ENCODE data around the gene NDUFA5. TPM values are rescaled to one million over a fixed set of nuclear protein-coding genes. Genes with fewer than 3 reads are reported as not detected.
"Not testable (repeated sequence)": the region's sequence is repeated elsewhere in the genome, so short reads cannot be mapped to it uniquely, and the experiment has no call there.

Gene NDUFA5
- total and polyA plus RNA-seq, 9 donors: 90.5 to 135 (median 114) TPM

DNA sequence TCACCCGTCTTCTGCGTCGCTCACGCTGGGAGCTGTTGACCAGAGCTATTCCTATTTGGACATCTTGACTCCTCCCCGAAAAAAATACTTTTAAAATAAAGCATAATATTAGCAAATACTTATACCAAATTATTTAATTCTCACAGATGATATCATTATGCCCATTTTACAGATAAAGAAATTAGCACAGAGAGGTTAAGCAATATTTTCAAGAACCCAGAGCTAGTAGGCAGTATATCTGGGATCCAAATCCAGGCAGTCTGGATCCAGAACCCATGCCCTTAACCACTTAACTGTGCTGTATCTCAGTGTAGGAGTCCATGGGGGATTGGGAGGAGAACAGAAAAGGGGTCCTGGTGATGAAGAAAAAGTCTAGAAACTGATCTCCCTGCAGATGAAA lies 29.4 kb downstream of the NDUFA5 start:
- peaks cover 2% of the 10 kb centered on the region for H3K27me3 ChIP-seq (ENCODE audit: control insufficient read depth, insufficient read depth, low read length)
- no peaks in the 10 kb centered on the region for H3K36me3 ChIP-seq (ENCODE audit: control insufficient read depth, insufficient read depth, low read length)
- no peak for DNase-seq
- no peak overlapping the region for H3K4me3 ChIP-seq (ENCODE audit: low read length)
- no peaks in the 10 kb centered on the region for H3K9me3 ChIP-seq (replicated peaks; ENCODE audit: control insufficient read depth, low read depth, low read length)
- H3K27ac ChIP-seq (ENCODE audit: low read length): no peak overlapping the region
- no CpG with 5 or more reads among the region's 5 CpGs for WGBS (ENCODE audit: insufficient coverage)
- no peaks in the 10 kb centered on the region for H3K4me1 ChIP-seq (ENCODE audit: control insufficient read depth, insufficient read depth, low read length)

DNA sequence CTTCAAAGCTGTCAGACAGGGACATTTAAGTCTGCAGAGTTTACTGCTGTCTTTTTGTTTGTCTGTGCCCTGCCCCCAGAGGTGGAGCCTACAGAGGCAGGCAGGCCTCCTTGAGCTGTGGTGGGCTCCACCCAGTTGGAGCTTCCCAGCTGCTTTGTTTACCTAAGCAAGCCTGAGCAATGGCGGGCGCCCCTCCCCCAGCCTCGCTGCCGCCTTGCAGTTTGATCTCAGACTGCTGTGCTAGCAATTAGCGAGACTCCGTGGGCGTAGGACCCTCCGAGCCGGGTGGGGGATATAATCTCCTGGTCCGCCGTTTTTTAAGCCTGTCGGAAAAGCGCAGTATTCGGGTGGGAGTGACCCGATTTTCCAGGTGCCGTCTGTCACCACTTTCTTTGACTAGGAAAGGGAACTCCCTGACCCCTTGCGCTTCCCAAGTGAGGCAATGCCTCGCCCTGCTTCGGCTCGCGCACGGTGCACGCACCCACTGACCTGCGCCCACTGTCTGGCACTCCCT lies 29.8 kb downstream of the NDUFA5 start:
- WGBS (ENCODE audit: insufficient coverage): no CpG with 5 or more reads among the region's 24 CpGs
- not testable (repeated sequence) for H3K36me3 ChIP-seq (ENCODE audit: control insufficient read depth, insufficient read depth, low read length); H3K9me3 ChIP-seq (replicated peaks; ENCODE audit: control insufficient read depth, low read depth, low read length); H3K4me1 ChIP-seq (ENCODE audit: control insufficient read depth, insufficient read depth, low read length); H3K4me3 ChIP-seq (ENCODE audit: low read length); DNase-seq; H3K27me3 ChIP-seq (ENCODE audit: control insufficient read depth, insufficient read depth, low read length); H3K27ac ChIP-seq (ENCODE audit: low read length)

DNA sequence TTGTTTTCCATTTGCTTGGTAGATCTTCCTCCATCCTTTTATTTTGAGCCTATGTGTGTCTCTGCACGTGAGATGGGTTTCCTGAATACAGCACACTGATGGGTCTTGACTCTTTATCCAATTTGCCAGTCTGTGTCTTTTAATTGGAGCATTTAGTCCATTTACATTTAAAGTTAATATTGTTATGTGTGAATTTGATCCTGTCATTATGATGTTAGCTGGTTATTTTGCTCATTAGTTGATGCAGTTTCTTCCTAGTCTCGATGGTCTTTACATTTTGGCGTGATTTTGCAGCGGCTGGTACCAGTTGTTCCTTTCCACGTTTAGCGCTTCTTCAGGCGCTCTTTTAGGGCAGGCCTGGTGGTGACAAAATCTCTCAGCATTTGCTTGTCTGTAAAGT lies 31.1 kb downstream of the NDUFA5 start:
- not testable (repeated sequence) for H3K27ac ChIP-seq (ENCODE audit: low read length); H3K9me3 ChIP-seq (replicated peaks; ENCODE audit: control insufficient read depth, low read depth, low read length)

GRCh38 chr7:123522066-123522465 lies 35.6 kb downstream of the NDUFA5 start:
- no peak overlapping the region for H3K27ac ChIP-seq (ENCODE audit: low read length)
- H3K4me1 ChIP-seq (ENCODE audit: control insufficient read depth, insufficient read depth, low read length): no peaks in the 10 kb centered on the region
- no peak for DNase-seq
- WGBS (ENCODE audit: insufficient coverage): no CpG with 5 or more reads among the region's 2 CpGs
- H3K27me3 ChIP-seq (ENCODE audit: control insufficient read depth, insufficient read depth, low read length): no peaks in the 10 kb centered on the region
- H3K36me3 ChIP-seq (ENCODE audit: control insufficient read depth, insufficient read depth, low read length): no peaks in the 10 kb centered on the region
- no peak overlapping the region for H3K4me3 ChIP-seq (ENCODE audit: low read length)
- H3K9me3 ChIP-seq (replicated peaks; ENCODE audit: control insufficient read depth, low read depth, low read length): no peaks in the 10 kb centered on the region

More for the DNA sequence above, 31.1 kb downstream of the NDUFA5 start:
- H3K4me3 ChIP-seq (ENCODE audit: low read length); H3K27me3 ChIP-seq (ENCODE audit: control insufficient read depth, insufficient read depth, low read length); DNase-seq; H3K4me1 ChIP-seq (ENCODE audit: control insufficient read depth, insufficient read depth, low read length); H3K36me3 ChIP-seq (ENCODE audit: control insufficient read depth, insufficient read depth, low read length): not testable (repeated sequence)
- no CpG with 5 or more reads among the region's 7 CpGs for WGBS (ENCODE audit: insufficient coverage)

GRCh38 chr7:123505221-123505620 lies 52.4 kb downstream of the NDUFA5 start:
- Histone ChIP-seq H3K4me1 (ENCODE audit: control insufficient read depth, insufficient read depth, low read length) (no peaks in the 10 kb centered on the region), H3K9me3 (replicated peaks; ENCODE audit: control insufficient read depth, low read depth, low read length) (peaks cover 7% of the 10 kb centered on the region), H3K27me3 (ENCODE audit: control insufficient read depth, insufficient read depth, low read length) (no peaks in the 10 kb centered on the region), H3K4me3 (ENCODE audit: low read length) (no peak overlapping the region), H3K36me3 (ENCODE audit: control insufficient read depth, insufficient read depth, low read length) (no peaks in the 10 kb centered on the region), H3K27ac (ENCODE audit: low read length) (no peak overlapping the region)
- DNase-seq: no peak
- WGBS (ENCODE audit: insufficient coverage): 74% methylated on average over 2 of the region's 2 CpGs

DNA sequence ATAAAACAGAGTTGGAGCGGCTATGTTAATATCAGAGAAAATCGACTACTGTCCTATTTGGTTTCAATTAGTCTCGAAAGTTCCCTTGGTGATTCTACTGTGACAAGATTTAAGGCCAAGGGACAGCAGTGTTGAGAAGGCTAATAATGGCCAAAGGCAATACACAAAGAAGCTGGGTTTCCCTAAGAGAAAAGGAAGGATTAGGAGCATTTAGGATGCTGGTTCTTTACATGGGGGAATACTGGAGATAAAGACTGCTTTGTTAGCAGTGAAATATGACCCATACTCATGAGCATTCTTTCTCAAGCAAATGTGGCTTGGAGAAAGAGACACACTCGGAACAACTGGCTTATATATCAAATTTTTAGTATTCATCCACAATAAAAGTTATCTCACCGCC lies 55.4 kb downstream of the NDUFA5 start:
- Histone ChIP-seq H3K4me3 (ENCODE audit: low read length) (no peak overlapping the region), H3K4me1 (ENCODE audit: control insufficient read depth, insufficient read depth, low read length) (no peaks in the 10 kb centered on the region), H3K36me3 (ENCODE audit: control insufficient read depth, insufficient read depth, low read length) (no peaks in the 10 kb centered on the region), H3K9me3 (replicated peaks; ENCODE audit: control insufficient read depth, low read depth, low read length) (peaks cover 7% of the 10 kb centered on the region), H3K27me3 (ENCODE audit: control insufficient read depth, insufficient read depth, low read length) (no peaks in the 10 kb centered on the region), H3K27ac (ENCODE audit: low read length) (no peak overlapping the region)
- DNase-seq: peak; percentile 11
- WGBS (ENCODE audit: insufficient coverage): 82% methylated on average over 3 of the region's 5 CpGs

DNA sequence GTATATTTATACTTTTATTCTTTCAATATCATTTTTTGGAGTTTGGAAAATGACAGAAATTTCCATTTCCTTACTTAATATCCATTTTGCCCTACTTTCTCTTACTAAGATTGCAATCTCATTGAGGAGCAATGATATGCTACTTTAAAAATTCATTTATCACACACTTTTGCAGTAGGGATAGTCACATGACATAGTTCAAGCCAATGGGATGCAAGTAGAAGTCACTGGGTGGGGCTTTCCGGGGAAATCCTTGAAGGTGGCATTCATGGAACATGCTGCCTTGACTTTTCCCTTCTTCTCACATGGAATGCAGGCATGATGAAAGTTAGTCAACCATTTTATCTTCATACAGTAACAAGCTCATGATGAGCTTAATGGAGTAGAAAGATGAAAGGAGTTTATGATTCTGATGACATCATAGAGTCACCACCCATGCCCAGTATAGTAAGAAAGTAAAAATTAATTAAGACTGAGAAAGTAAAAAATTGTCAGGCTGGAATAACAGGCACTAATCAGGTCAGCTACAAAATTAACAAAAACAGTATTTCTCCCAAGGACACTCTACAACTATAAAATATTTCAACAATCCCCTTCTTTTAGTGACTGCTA lies 56.6 kb downstream of the NDUFA5 start:
- no CpG with 5 or more reads among the region's 1 CpG for WGBS (ENCODE audit: insufficient coverage)
- DNase-seq: no peak

GRCh38 chr7:123499211-123499970 lies 58.2 kb downstream of the NDUFA5 start:
- 95% methylated on average over 5 of the region's 8 CpGs for WGBS (ENCODE audit: insufficient coverage)
- Histone ChIP-seq H3K4me1 (ENCODE audit: control insufficient read depth, insufficient read depth, low read length) (no peaks in the 10 kb centered on the region), H3K27me3 (ENCODE audit: control insufficient read depth, insufficient read depth, low read length) (no peaks in the 10 kb centered on the region), H3K27ac (ENCODE audit: low read length) (no peak overlapping the region), H3K4me3 (ENCODE audit: low read length) (no peak overlapping the region), H3K36me3 (ENCODE audit: control insufficient read depth, insufficient read depth, low read length) (no peaks in the 10 kb centered on the region), H3K9me3 (replicated peaks; ENCODE audit: control insufficient read depth, low read depth, low read length) (no peaks in the 10 kb centered on the region)
- no peak for DNase-seq

More for the DNA sequence above, 56.6 kb downstream of the NDUFA5 start:
- no peak overlapping the region for H3K27ac ChIP-seq (ENCODE audit: low read length)
- no peaks in the 10 kb centered on the region for H3K4me1 ChIP-seq (ENCODE audit: control insufficient read depth, insufficient read depth, low read length)
- peaks cover 7% of the 10 kb centered on the region for H3K9me3 ChIP-seq (replicated peaks; ENCODE audit: control insufficient read depth, low read depth, low read length)
- H3K27me3 ChIP-seq (ENCODE audit: control insufficient read depth, insufficient read depth, low read length): no peaks in the 10 kb centered on the region
- no peaks in the 10 kb centered on the region for H3K36me3 ChIP-seq (ENCODE audit: control insufficient read depth, insufficient read depth, low read length)
- H3K4me3 ChIP-seq (ENCODE audit: low read length): no peak overlapping the region

GRCh38 chr7:123498601-123499000 lies 59.0 kb downstream of the NDUFA5 start:
- Histone ChIP-seq H3K27me3 (ENCODE audit: control insufficient read depth, insufficient read depth, low read length) (no peaks in the 10 kb centered on the region), H3K4me1 (ENCODE audit: control insufficient read depth, insufficient read depth, low read length) (no peaks in the 10 kb centered on the region), H3K36me3 (ENCODE audit: control insufficient read depth, insufficient read depth, low read length) (no peaks in the 10 kb centered on the region), H3K4me3 (ENCODE audit: low read length) (no peak overlapping the region), H3K27ac (ENCODE audit: low read length) (no peak overlapping the region), H3K9me3 (replicated peaks; ENCODE audit: control insufficient read depth, low read depth, low read length) (no peaks in the 10 kb centered on the region)
- WGBS (ENCODE audit: insufficient coverage): no CpG with 5 or more reads among the region's 2 CpGs
- DNase-seq: no peak

DNA sequence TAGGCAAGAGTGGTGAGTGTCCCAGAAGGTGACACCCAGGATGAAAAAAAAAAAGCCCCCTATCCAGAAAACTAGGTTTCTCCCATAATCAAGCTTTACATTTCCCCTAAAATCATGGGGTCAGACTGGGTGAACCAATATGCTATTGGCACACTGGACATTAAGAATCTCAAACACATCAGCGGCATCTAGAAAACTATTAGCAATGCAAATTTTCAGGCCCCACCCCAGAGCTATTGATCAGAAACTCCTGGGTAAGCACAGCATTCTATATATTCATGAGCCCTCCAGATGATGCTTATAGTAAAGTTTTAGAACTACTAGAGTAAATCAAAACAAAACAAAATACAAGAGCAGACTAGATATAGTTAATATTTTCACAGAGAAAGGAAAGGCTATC lies 59.6 kb downstream of the NDUFA5 start:
- no peak for DNase-seq
- Histone ChIP-seq H3K27me3 (ENCODE audit: control insufficient read depth, insufficient read depth, low read length) (no peaks in the 10 kb centered on the region), H3K36me3 (ENCODE audit: control insufficient read depth, insufficient read depth, low read length) (no peaks in the 10 kb centered on the region), H3K9me3 (replicated peaks; ENCODE audit: control insufficient read depth, low read depth, low read length) (no peaks in the 10 kb centered on the region), H3K27ac (ENCODE audit: low read length) (no peak overlapping the region), H3K4me3 (ENCODE audit: low read length) (no peak overlapping the region), H3K4me1 (ENCODE audit: control insufficient read depth, insufficient read depth, low read length) (no peaks in the 10 kb centered on the region)
- WGBS (ENCODE audit: insufficient coverage): no CpG with 5 or more reads among the region's 1 CpG

Data from muscle of leg (tissue), 11 donors.